HCT116 (cell line): ENCODE data around the gene HRK. TPM values are rescaled to one million over a fixed set of nuclear protein-coding genes. Genes with fewer than 3 reads are reported as not detected.

Experiments used
- ATAC-seq: fragments of 200-7000 bp; cut with Tn5 transposase; 2 replicates; pipeline ENCODE4 v1.9.1; 2020; ENCODE audit warnings: mild to moderate bottlenecking, moderate library complexity
- BruUV-seq: library from RNA; stranded (reverse); fragments of 400-500 nt; replicated peaks from 2 replicates; lab custom pipeline; 2021; lab: Mats Ljungman, UMichigan
- CTCF ChIA-PET: fragments of 300-600 bp; sonication (Branson Sonifier 250); formaldehyde crosslinking; loops from one replicate; lab custom pipeline; 2021; ENCODE audit warnings: antibody characterized with exemption; lab: Charles Lee
- POLR2A ChIA-PET: fragments of 300-600, 350-600 bp; sonication (Branson Sonifier 250); formaldehyde crosslinking; loops from one replicate; lab custom pipeline; 2021; ENCODE audit warnings: antibody characterized with exemption; lab: Charles Lee
- RAD21 ChIA-PET, 2 experiments: fragments of 300-600 bp; sonication (Branson Sonifier 250); formaldehyde crosslinking; loops; one replicate each; lab custom pipeline; 2023; ENCODE audit warnings: low total read pairs in 2 of 2; ENCODE audit not compliant: uncharacterized antibody in 2 of 2, unreplicated experiment in 2 of 2, low non-redundant PET in 1 of 2; lab: Charles Lee
- DNase-seq: peaks from one replicate; pipeline ENCODE4 v3.0.0-alpha.2; 2010; ENCODE audit warnings: low read depth, low spot score
- H2AFZ ChIP-seq: fragments of 200-600 bp; shearing (Covaris generic), sonication (generic); 2 replicates; pipeline ENCODE4 v1.6.1; 2017; ENCODE audit warnings: low read depth, mixed run types, mixed read lengths, antibody characterized with exemption, low read length; ENCODE audit not compliant: poor library complexity, severe bottlenecking
- H3K27ac ChIP-seq: 2 replicates; pipeline ENCODE4 v1.5.1; 2012; ENCODE audit warnings: low read depth, low read length
- H3K27me3 ChIP-seq: fragments of 200-600 bp; sonication (generic); 2 replicates; pipeline ENCODE4 v1.6.1; 2016; ENCODE audit warnings: mixed run types, low read length, mixed read lengths; ENCODE audit not compliant: insufficient read depth
- H3K36me3 ChIP-seq, 2 experiments: fragments of 200-500 bp in 1 of 2; fragments of 200-600 bp in 1 of 2; sonication (Bioruptor generic) in 1 of 2; sonication (generic) in 1 of 2; 2 replicates each; pipeline versions ENCODE4 v1.5.1 to v1.6.1; 2014 to 2016; ENCODE audit warnings: low read length in 2 of 2, inconsistent platforms in 1 of 2, mixed read lengths in 1 of 2, mixed run types in 1 of 2; ENCODE audit not compliant: insufficient read depth in 2 of 2, control insufficient read depth in 1 of 2
- H3K4me1 ChIP-seq, 2 experiments: fragments of 200-600 bp in 1 of 2; sonication (generic) in 1 of 2; 2 replicates each; pipeline versions ENCODE4 v1.5.1 to v1.6.1; 2012 to 2017; ENCODE audit warnings: low read length in 2 of 2, inconsistent platforms in 1 of 2, mild to moderate bottlenecking in 1 of 2, mixed read lengths in 1 of 2, mixed run types in 1 of 2, moderate library complexity in 1 of 2; ENCODE audit not compliant: insufficient read depth in 2 of 2, control insufficient read depth in 1 of 2
- H3K4me2 ChIP-seq: fragments of 200-600 bp; sonication (generic); 2 replicates; pipeline ENCODE4 v1.6.1; 2017; ENCODE audit warnings: mixed run types, low read length, mixed read lengths
- H3K4me3 ChIP-seq, 2 experiments: fragments of 200-600 bp in 1 of 2; sonication (generic) in 1 of 2; replicated peaks in 1 of 2; 2 replicates each; pipeline ENCODE4 v1.5.1; 2011 to 2016; ENCODE audit warnings: low read length in 2 of 2, control low read depth in 1 of 2, low read depth in 1 of 2, mild to moderate bottlenecking in 1 of 2, mixed read lengths in 1 of 2, mixed run types in 1 of 2
- H3K79me2 ChIP-seq: fragments of 200-600 bp; sonication (generic); 2 replicates; pipeline ENCODE4 v1.6.1; 2017; ENCODE audit warnings: mild to moderate bottlenecking, mixed run types, low read length, moderate library complexity, mixed read lengths; ENCODE audit not compliant: insufficient read depth
- H3K9ac ChIP-seq: fragments of 200-600 bp; sonication (generic); 2 replicates; pipeline ENCODE4 v1.6.1; 2016; ENCODE audit warnings: low read length, mixed read lengths
- H3K9me2 ChIP-seq: fragments of 200-600 bp; sonication (generic), shearing (Covaris generic); 2 replicates; pipeline ENCODE4 v1.6.1; 2017; ENCODE audit warnings: mixed run types, mild to moderate bottlenecking, moderate library complexity; ENCODE audit not compliant: insufficient read depth
- H3K9me3 ChIP-seq, 2 experiments: fragments of 200-500 bp in 1 of 2; fragments of 200-600 bp in 1 of 2; sonication (Bioruptor generic) in 1 of 2; sonication (generic) in 1 of 2; 2 replicates each; pipeline ENCODE4 v1.6.1; 2014 to 2017; ENCODE audit warnings: low read length in 2 of 2, mixed read lengths in 2 of 2, inconsistent platforms in 1 of 2, low read depth in 1 of 2, mild to moderate bottlenecking in 1 of 2, mixed run types in 1 of 2, moderate library complexity in 1 of 2; ENCODE audit not compliant: control insufficient read depth in 1 of 2, insufficient read depth in 1 of 2
- H4K20me1 ChIP-seq: fragments of 200-600 bp; sonication (generic), shearing (Covaris generic); 2 replicates; pipeline ENCODE4 v1.6.1; 2017; ENCODE audit warnings: mixed run types, mild to moderate bottlenecking, moderate library complexity; ENCODE audit not compliant: insufficient read depth
- EGR1 ChIP-seq: IDR thresholded peaks from 2 replicates; pipeline ENCODE4 v1.6.1; 2012; ENCODE audit warnings: low read depth
- ELF1 ChIP-seq: IDR thresholded peaks from 2 replicates; pipeline ENCODE4 v1.6.1; 2012; ENCODE audit warnings: low read depth, borderline replicate concordance
- EZH2 ChIP-seq: fragments of 200-600 bp; sonication (generic); IDR thresholded peaks from 2 replicates; pipeline ENCODE4 v1.6.1; 2017; ENCODE audit warnings: antibody characterized with exemption, mixed run types
- EZH2phosphoT487 ChIP-seq: fragments of 200-600 bp; IDR thresholded peaks from 2 replicates; pipeline ENCODE4 v1.6.1; 2018; ENCODE audit warnings: antibody characterized with exemption, borderline replicate concordance
- FOSL1 ChIP-seq: IDR thresholded peaks from 2 replicates; pipeline ENCODE4 v1.6.1; 2012; ENCODE audit warnings: low read depth
- JUND ChIP-seq: IDR thresholded peaks from 2 replicates; pipeline ENCODE4 v1.6.1; 2012
- POLR2A ChIP-seq: IDR thresholded peaks from 2 replicates; pipeline ENCODE4 v1.7.0; 2011; ENCODE audit warnings: borderline replicate concordance; ENCODE audit not compliant: insufficient read depth, insufficient read length; ENCODE audit errors: extremely low read depth
- REST ChIP-seq: IDR thresholded peaks from 2 replicates; pipeline ENCODE4 v1.6.1; 2012; ENCODE audit warnings: low read depth
- ZBTB33 ChIP-seq: IDR thresholded peaks from 2 replicates; pipeline ENCODE4 v1.6.1; 2011; ENCODE audit warnings: mild to moderate bottlenecking, low read length, moderate library complexity; ENCODE audit not compliant: insufficient replicate concordance; ENCODE audit errors: extremely low read depth
- ZNF274 ChIP-seq: fragments of 200-500 bp; sonication (Bioruptor generic); IDR thresholded peaks from 2 replicates; pipeline ENCODE4 v1.6.1; 2014; ENCODE audit warnings: mild to moderate bottlenecking, low read depth, low read length, inconsistent platforms
- intact Hi-C: fragments of 100-400 bp; cut with micrococcal nuclease; formaldehyde crosslinking; loops from 2 replicates; pipeline ENCODE4 v1.10.0; 2022
- total RNA-seq: library from RNA; stranded (reverse); gene quantifications from one replicate; pipeline ENCODE4 v1.2.1, GENCODE V29; 2021; ENCODE audit not compliant: unreplicated experiment

The HRK gene
- total RNA-seq, 1 experiment from 2014 or later = 4.3 TPM

GRCh38 chr12:116806845-116807440, 74.3 kb downstream of the HRK start:
- ChIA-PET POLR2A (no interaction called here), RAD21 (no interaction called here), CTCF (no interaction called here)
- Histone ChIP-seq H2AFZ (no peak overlapping the region), H3K4me1 (peaks cover 0 to 2% of the 10 kb centered on the region in 2 experiments; a peak in 2 of 4 replicates), H3K9me3 (no peaks in the 10 kb centered on the region), H3K27me3 (no peaks in the 10 kb centered on the region), H3K4me3 (no peak overlapping the region), H3K4me2 (no peak overlapping the region), H3K27ac (no peak overlapping the region), H3K36me3 (no peaks in the 10 kb centered on the region), H3K9ac (no peak overlapping the region), H3K79me2 (no peaks in the 10 kb centered on the region), H3K9me2 (no peaks in the 10 kb centered on the region), H4K20me1 (no peaks in the 10 kb centered on the region)
- intact Hi-C loops = no loop called here
- BruUV-seq = no TSS peak
- TF ChIP-seq ZNF274 = no peak
- TF ChIP-seq EZH2phosphoT487 = no peak
- TF ChIP-seq ELF1 = no peak
- TF ChIP-seq EGR1 = no peak
- TF ChIP-seq ZBTB33 = no peak
- TF ChIP-seq FOSL1 = no peak
- no peak for TF ChIP-seq POLR2A
- no peak for TF ChIP-seq EZH2
- no peak for TF ChIP-seq REST
- TF ChIP-seq JUND = no peak
- ATAC-seq = no peak
- DNase-seq = no peak

Other genes with a start within 250 kb of the HRK start
- 28.5 TPM for gene SPRING1, start 143.4 kb downstream of the HRK start, total RNA-seq
- gene RNFT2, start 143.1 kb downstream of the HRK start, total RNA-seq = 34.9 TPM
- gene FBXW8, start 29.5 kb upstream of the HRK start, total RNA-seq = 14.6 TPM
- gene TESC, start 218.0 kb upstream of the HRK start, total RNA-seq = 10.4 TPM